GM10248 (cell line): Measurements from ENCODE around the gene IP6K1.

Experiments
- CTCF ChIA-PET: fragments of 300-600 bp; sonication (Branson Sonifier 250); formaldehyde crosslinking; extraction: SDS; loops from one replicate; lab custom pipeline; 2021; ENCODE audit warnings: antibody characterized with exemption; lab: Yijun Ruan, JAX
- POLR2A ChIA-PET: fragments of 350-650 bp; sonication (Branson Sonifier 250); formaldehyde crosslinking; extraction: SDS; loops from one replicate; lab custom pipeline; 2020; ENCODE audit warnings: antibody characterized with exemption; lab: Yijun Ruan, JAX
- DNase-seq: peaks from one replicate; pipeline ENCODE4 v3.0.0; 2012; ENCODE audit errors: extremely low spot score
- CTCF ChIP-seq: IDR thresholded peaks from 2 replicates; pipeline ENCODE4 v1.5.1; 2012; ENCODE audit warnings: mild to moderate bottlenecking, low read depth; ENCODE audit errors: extremely low read depth, missing control alignments, control extremely low read depth

Gene IP6K1

GRCh38 chr3:49794926-49795905 is 8.9 kb upstream of the IP6K1 start:
- DNase-seq = no peak
- ChIA-PET POLR2A (no interaction called here), CTCF (interaction anchor here (0.6 to 25.2 kb wide), 2 partner anchors 11 to 41 kb away, joined by 3 to 558 read pairs; no protein-coding TSS in a partner anchor)
- TF ChIP-seq CTCF = no peak

GRCh38 chr3:49794431-49794830 is 8.1 kb upstream of the IP6K1 start:
- DNase-seq = no peak
- POLR2A ChIA-PET = no interaction called here
- CTCF ChIA-PET = interaction anchor here (5.1 to 25.2 kb wide), 2 partner anchors 8 to 42 kb away, joined by 38 to 558 read pairs; partner anchors contain the start of gene INKA1
- no peak for TF ChIP-seq CTCF

- no peak for TF ChIP-seq CTCF
- POLR2A ChIA-PET = no interaction called here
- no peak for DNase-seq
- CTCF ChIA-PET = interaction anchor here (5.1 to 25.2 kb wide), 2 partner anchors 9 to 43 kb away, joined by 38 to 558 read pairs; partner anchors contain the start of gene INKA1
These were observed 7.2 kb upstream of the IP6K1 start for GRCh38 chr3:49793486-49794085.

GRCh38 chr3:49792371-49793150 is 6.2 kb upstream of the IP6K1 start:
- TF ChIP-seq CTCF = no peak
- ChIA-PET CTCF (interaction anchor here (5.1 to 25.2 kb wide), 2 partner anchors 10 to 44 kb away, joined by 38 to 558 read pairs; partner anchors contain the start of gene INKA1), POLR2A (interaction anchor here (1.5 kb wide), 1 partner anchor 10 kb away, joined by 3 read pairs; the partner anchor contains the start of gene INKA1)
- no peak for DNase-seq

GRCh38 chr3:49791571-49791970 is 5.2 kb upstream of the IP6K1 start:
- ChIA-PET CTCF (interaction anchor here (5.1 to 25.2 kb wide), 2 partner anchors 11 to 45 kb away, joined by 38 to 558 read pairs; partner anchors contain the start of gene INKA1), POLR2A (interaction anchor here (1.5 kb wide), 1 partner anchor 11 kb away, joined by 3 read pairs; the partner anchor contains the start of gene INKA1)
- TF ChIP-seq CTCF = no peak
- DNase-seq = no peak
